ENCODE data around the gene CHRNA7. TPM values are rescaled to one million over a fixed set of nuclear protein-coding genes. Genes with fewer than 3 reads are reported as not detected.
A peak's percentile ranks its signal among the peaks of the same experiment; 100 is the strongest.

The CHRNA7 gene
- polyA plus RNA-seq, 1 of the 3 experiments (the other 2 are of a cell fraction) = 0.38 TPM

GRCh38 chr15:32036971-32037370, 6.7 kb downstream of the CHRNA7 start (continued):
- TF ChIP-seq CTCF (IDR thresholded peaks at IDR 0.05) (no peak), FOXM1 (IDR thresholded peaks at IDR 0.05; ENCODE audit: low read depth) (no peak), RAD21 (IDR thresholded peaks at IDR 0.05; ENCODE audit: low read length) (no peak)

- Histone ChIP-seq H3K36me3 (replicated peaks in 1 of 2; ENCODE audit: control insufficient read depth in 1 of 2, insufficient read depth in 2 of 2, low read length in 1 of 2) (no peaks in the 10 kb centered on the region), H3K4me2 (no peak overlapping the region), H3K27me3 (ENCODE audit: insufficient read depth) (no peaks in the 10 kb centered on the region), H3K9me3 (no peaks in the 10 kb centered on the region), H3K4me1 (ENCODE audit: control insufficient read depth in 1 of 2, insufficient read depth in 2 of 2, low read depth in 1 of 2, low read length in 1 of 2) (peaks cover 0 to 16% of the 10 kb centered on the region in 2 experiments; a peak in 2 of 4 replicates), H3K27ac (ENCODE audit: low read depth in 2 of 2, low read length in 1 of 2) (peak overlapping the region in 1 of 2 experiments; percentile 64; a peak in 2 of 4 replicates), H4K20me1 (ENCODE audit: insufficient read depth) (no peaks in the 10 kb centered on the region), H3F3A (replicated peaks; ENCODE audit: insufficient read depth) (no peaks in the 10 kb centered on the region), H2AFZ (ENCODE audit: low read depth) (no peak overlapping the region), H3K9me2 (peaks cover 3% of the 10 kb centered on the region; the same call in 1 of the 2 replicates), H3K9ac (no peak overlapping the region), H3K4me3 (ENCODE audit: low read depth in 2 of 2, low read length in 1 of 2) (no peak overlapping the region), H3K79me2 (ENCODE audit: insufficient read depth) (no peaks in the 10 kb centered on the region)
- no peak for DNase-seq
- 77% methylated on average over 7 of the region's 7 CpGs for WGBS (ENCODE audit: low lambda C conversion rate)
- no peak for TF ChIP-seq SMC3 (IDR thresholded peaks at IDR 0.05; ENCODE audit: low read depth, low read length)
- no peak for TF ChIP-seq GABPA (IDR thresholded peaks at IDR 0.05; ENCODE audit: low read depth)
- TF ChIP-seq YY1 (IDR thresholded peaks at IDR 0.05; ENCODE audit: low read depth) = no peak
- TF ChIP-seq IRF3 (IDR thresholded peaks at IDR 0.05; ENCODE audit: low read depth, low read length) = no peak
- no peak for TF ChIP-seq MEF2A (IDR thresholded peaks at IDR 0.05; ENCODE audit: borderline replicate concordance, low read depth)
- no peak for TF ChIP-seq EP300 (IDR thresholded peaks at IDR 0.05; ENCODE audit: borderline replicate concordance in 1 of 2, low read depth in 1 of 2, low read length in 1 of 2)
- TF ChIP-seq NRF1 (IDR thresholded peaks at IDR 0.05; ENCODE audit: low read depth, low read length) = no peak
- TF ChIP-seq RAD21 (IDR thresholded peaks at IDR 0.05; ENCODE audit: low read length) = no peak
- POLR2A ChIA-PET = no interaction called here
- CTCF ChIA-PET = interaction anchor here (1.3 to 2.8 kb wide), 5 partner anchors 11 to 65 kb away, joined by 3 to 20 read pairs (median 6); partner anchors contain the start of gene CHRNA7
Measured at GRCh38 chr15:32041294-32041693, 11.0 kb downstream of the CHRNA7 start.

- no peak overlapping the region for H3K4me2 ChIP-seq
- H3K9ac ChIP-seq = no peak overlapping the region
- no peaks in the 10 kb centered on the region for H3F3A ChIP-seq (replicated peaks; ENCODE audit: insufficient read depth)
- TF ChIP-seq NFIC (IDR thresholded peaks at IDR 0.05; ENCODE audit: borderline replicate concordance) (no peak), GATA2 (CRISPR knock-in tag; IDR thresholded peaks at IDR 0.05) (no peak), EP300 (IDR thresholded peaks at IDR 0.05; ENCODE audit: borderline replicate concordance in 1 of 2, low read depth in 1 of 2, low read length in 1 of 2) (0 out of 4 replicates have a peak, but pooled peaks of 1 of the 2 experiments have one; percentile 4)
- DNase-seq = peak; percentile 51
- H3K79me2 ChIP-seq (ENCODE audit: insufficient read depth) = no peaks in the 10 kb centered on the region
- ChIA-PET CTCF (interaction anchor here (0.9 to 2.8 kb wide), 10 partner anchors 9 to 66 kb away, joined by 3 to 20 read pairs (median 3); partner anchors contain the start of gene CHRNA7), POLR2A (no interaction called here)
- no peaks in the 10 kb centered on the region for H3K27me3 ChIP-seq (ENCODE audit: insufficient read depth)
- H3K36me3 ChIP-seq (replicated peaks in 1 of 2; ENCODE audit: control insufficient read depth in 1 of 2, insufficient read depth in 2 of 2, low read length in 1 of 2) = no peaks in the 10 kb centered on the region
- no peak overlapping the region for H3K4me3 ChIP-seq (ENCODE audit: low read depth in 2 of 2, low read length in 1 of 2)
- no peaks in the 10 kb centered on the region for H3K9me3 ChIP-seq
- 13% methylated on average over 1 of the region's 1 CpG for WGBS (ENCODE audit: low lambda C conversion rate)
- H3K4me1 ChIP-seq (ENCODE audit: control insufficient read depth in 1 of 2, insufficient read depth in 2 of 2, low read depth in 1 of 2, low read length in 1 of 2) = peaks cover 0 to 16% of the 10 kb centered on the region in 2 experiments; a peak in 2 of 4 replicates
- no peaks in the 10 kb centered on the region for H4K20me1 ChIP-seq (ENCODE audit: insufficient read depth)
- H2AFZ ChIP-seq (ENCODE audit: low read depth) = no peak overlapping the region
- peak overlapping the region in 1 of 2 experiments; percentile 71; a peak in 2 of 4 replicates for H3K27ac ChIP-seq (ENCODE audit: low read depth in 2 of 2, low read length in 1 of 2)
- peaks cover 2% of the 10 kb centered on the region; the same call in 1 of the 2 replicates for H3K9me2 ChIP-seq
Measured at GRCh38 chr15:32042269-32042972, 12.1 kb downstream of the CHRNA7 start.

Data from SK-N-SH (cell line).